ENCODE results near the gene PHLPP1.

DNA sequence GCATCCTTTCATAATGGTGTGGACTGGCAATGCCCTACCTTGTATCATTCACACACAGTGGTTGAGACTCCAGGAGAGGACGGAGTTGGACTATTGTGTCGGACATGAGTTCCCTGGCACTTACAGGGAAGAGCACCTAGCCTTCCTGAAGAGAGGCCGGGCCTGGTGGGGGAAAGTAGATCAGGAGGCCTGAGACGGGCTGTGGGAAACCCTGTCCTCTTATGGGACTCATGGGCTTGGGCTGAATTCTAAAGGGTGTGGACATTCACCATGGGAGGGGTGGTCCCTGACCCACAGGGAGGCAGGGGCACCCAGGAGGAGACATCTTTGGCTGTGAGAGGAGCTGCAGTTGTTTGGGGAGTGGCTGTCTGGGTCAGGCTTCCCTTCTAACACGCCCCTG, 286.5 kb downstream of the PHLPP1 start:
- TF ChIP-seq MYC (IDR thresholded peaks at IDR 0.05; ENCODE audit: low read depth, low read length), result no peak
- TF ChIP-seq, protein P1, sequence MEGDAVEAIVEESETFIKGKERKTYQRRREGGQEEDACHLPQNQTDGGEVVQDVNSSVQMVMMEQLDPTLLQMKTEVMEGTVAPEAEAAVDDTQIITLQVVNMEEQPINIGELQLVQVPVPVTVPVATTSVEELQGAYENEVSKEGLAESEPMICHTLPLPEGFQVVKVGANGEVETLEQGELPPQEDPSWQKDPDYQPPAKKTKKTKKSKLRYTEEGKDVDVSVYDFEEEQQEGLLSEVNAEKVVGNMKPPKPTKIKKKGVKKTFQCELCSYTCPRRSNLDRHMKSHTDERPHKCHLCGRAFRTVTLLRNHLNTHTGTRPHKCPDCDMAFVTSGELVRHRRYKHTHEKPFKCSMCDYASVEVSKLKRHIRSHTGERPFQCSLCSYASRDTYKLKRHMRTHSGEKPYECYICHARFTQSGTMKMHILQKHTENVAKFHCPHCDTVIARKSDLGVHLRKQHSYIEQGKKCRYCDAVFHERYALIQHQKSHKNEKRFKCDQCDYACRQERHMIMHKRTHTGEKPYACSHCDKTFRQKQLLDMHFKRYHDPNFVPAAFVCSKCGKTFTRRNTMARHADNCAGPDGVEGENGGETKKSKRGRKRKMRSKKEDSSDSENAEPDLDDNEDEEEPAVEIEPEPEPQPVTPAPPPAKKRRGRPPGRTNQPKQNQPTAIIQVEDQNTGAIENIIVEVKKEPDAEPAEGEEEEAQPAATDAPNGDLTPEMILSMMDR (IDR thresholded peaks at IDR 0.05; ENCODE audit: low read depth, low read length), result no peak

All from NB4 (cell line).